WTC11 (cell line): ENCODE data around the gene TCEAL9.

Experiments used
- FOXP1 ChIP-seq: sonication (generic); formaldehyde crosslinking; IDR thresholded peaks from 2 replicates; pipeline ENCODE4 v1.8.0; 2022; ENCODE audit warnings: missing genetic modification reagents, mild to moderate bottlenecking, moderate library complexity, borderline replicate concordance
- NFATC4 ChIP-seq: fragments of 250-450 bp; sonication (Bioruptor Pico); IDR thresholded peaks from 2 replicates; pipeline ENCODE4 v1.9.0; 2021; ENCODE audit warnings: mild to moderate bottlenecking
- NR1H2 ChIP-seq: sonication (generic); formaldehyde crosslinking; IDR thresholded peaks from 2 replicates; pipeline ENCODE4 v1.9.0; 2021; ENCODE audit warnings: mild to moderate bottlenecking, moderate library complexity, missing genetic modification reagents
- NR3C1 ChIP-seq: sonication (generic); formaldehyde crosslinking; conservative IDR thresholded peaks from 2 replicates; pipeline ENCODE4 v1.8.1; 2023; ENCODE audit warnings: low read depth, mild to moderate bottlenecking, missing genetic modification reagents
- SOX15 ChIP-seq: fragments of 250-450 bp; sonication (Bioruptor Pico); IDR thresholded peaks from 2 replicates; pipeline ENCODE4 v1.9.0; 2021; ENCODE audit warnings: mild to moderate bottlenecking
- TF ChIP-seq, protein P1 (sequence below): fragments of 200-600 bp; IDR thresholded peaks from 2 replicates; pipeline ENCODE4 v1.8.0; 2022; ENCODE audit warnings: antibody characterized with exemption
- TF ChIP-seq, protein P2 (sequence below): sonication (generic); formaldehyde crosslinking; IDR thresholded peaks from 2 replicates; pipeline ENCODE4 v1.8.0; 2022; ENCODE audit warnings: mild to moderate bottlenecking, missing genetic modification reagents
- TF ChIP-seq, protein P3 (sequence below): sonication (generic); formaldehyde crosslinking; IDR thresholded peaks from 2 replicates; pipeline ENCODE4 v1.8.0; 2022; ENCODE audit warnings: mild to moderate bottlenecking, missing genetic modification reagents

DNA sequence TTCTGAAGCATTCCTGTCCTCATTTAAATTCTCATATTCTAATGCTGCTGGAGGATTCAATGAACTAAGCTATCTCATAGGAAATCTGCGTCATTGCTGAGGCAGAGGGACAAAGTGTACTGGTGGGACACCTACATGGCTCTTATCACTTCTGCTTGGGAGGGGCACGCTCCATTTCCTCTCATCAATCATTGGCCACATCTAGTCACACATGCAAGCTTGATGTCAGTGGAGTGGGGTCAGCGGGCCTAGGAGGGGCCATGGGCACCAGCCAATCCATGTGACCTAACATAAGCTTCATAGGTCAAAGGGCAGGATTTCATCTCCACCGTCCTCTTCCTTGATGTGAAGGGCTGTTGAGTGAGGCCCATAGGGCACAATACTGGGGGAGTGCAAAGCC is 41.4 kb downstream of the TCEAL9 start:
- TF ChIP-seq NR3C1 (CRISPR knock-in tag): no peak
- TF ChIP-seq, protein P1, sequence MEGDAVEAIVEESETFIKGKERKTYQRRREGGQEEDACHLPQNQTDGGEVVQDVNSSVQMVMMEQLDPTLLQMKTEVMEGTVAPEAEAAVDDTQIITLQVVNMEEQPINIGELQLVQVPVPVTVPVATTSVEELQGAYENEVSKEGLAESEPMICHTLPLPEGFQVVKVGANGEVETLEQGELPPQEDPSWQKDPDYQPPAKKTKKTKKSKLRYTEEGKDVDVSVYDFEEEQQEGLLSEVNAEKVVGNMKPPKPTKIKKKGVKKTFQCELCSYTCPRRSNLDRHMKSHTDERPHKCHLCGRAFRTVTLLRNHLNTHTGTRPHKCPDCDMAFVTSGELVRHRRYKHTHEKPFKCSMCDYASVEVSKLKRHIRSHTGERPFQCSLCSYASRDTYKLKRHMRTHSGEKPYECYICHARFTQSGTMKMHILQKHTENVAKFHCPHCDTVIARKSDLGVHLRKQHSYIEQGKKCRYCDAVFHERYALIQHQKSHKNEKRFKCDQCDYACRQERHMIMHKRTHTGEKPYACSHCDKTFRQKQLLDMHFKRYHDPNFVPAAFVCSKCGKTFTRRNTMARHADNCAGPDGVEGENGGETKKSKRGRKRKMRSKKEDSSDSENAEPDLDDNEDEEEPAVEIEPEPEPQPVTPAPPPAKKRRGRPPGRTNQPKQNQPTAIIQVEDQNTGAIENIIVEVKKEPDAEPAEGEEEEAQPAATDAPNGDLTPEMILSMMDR: no peak
- TF ChIP-seq, protein P2, sequence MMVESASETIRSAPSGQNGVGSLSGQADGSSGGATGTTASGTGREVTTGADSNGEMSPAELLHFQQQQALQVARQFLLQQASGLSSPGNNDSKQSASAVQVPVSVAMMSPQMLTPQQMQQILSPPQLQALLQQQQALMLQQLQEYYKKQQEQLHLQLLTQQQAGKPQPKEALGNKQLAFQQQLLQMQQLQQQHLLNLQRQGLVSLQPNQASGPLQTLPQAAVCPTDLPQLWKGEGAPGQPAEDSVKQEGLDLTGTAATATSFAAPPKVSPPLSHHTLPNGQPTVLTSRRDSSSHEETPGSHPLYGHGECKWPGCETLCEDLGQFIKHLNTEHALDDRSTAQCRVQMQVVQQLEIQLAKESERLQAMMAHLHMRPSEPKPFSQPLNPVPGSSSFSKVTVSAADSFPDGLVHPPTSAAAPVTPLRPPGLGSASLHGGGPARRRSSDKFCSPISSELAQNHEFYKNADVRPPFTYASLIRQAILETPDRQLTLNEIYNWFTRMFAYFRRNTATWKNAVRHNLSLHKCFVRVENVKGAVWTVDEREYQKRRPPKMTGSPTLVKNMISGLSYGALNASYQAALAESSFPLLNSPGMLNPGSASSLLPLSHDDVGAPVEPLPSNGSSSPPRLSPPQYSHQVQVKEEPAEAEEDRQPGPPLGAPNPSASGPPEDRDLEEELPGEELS (CRISPR knock-in tag): no peak
- no peak for TF ChIP-seq SOX15 (CRISPR knock-in tag)
- TF ChIP-seq FOXP1 (CRISPR knock-in tag): no peak
- TF ChIP-seq, protein P3, sequence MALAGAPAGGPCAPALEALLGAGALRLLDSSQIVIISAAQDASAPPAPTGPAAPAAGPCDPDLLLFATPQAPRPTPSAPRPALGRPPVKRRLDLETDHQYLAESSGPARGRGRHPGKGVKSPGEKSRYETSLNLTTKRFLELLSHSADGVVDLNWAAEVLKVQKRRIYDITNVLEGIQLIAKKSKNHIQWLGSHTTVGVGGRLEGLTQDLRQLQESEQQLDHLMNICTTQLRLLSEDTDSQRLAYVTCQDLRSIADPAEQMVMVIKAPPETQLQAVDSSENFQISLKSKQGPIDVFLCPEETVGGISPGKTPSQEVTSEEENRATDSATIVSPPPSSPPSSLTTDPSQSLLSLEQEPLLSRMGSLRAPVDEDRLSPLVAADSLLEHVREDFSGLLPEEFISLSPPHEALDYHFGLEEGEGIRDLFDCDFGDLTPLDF (CRISPR knock-in tag): no peak
- no peak for TF ChIP-seq NFATC4 (CRISPR knock-in tag)
- no peak for TF ChIP-seq NR1H2 (CRISPR knock-in tag)
